ENCODE measurements around the gene KCTD8. TPM values are rescaled to one million over a fixed set of nuclear protein-coding genes. Genes with fewer than 3 reads are reported as not detected.

KCTD8 gene
- total RNA-seq: 9.3 TPM

DNA sequence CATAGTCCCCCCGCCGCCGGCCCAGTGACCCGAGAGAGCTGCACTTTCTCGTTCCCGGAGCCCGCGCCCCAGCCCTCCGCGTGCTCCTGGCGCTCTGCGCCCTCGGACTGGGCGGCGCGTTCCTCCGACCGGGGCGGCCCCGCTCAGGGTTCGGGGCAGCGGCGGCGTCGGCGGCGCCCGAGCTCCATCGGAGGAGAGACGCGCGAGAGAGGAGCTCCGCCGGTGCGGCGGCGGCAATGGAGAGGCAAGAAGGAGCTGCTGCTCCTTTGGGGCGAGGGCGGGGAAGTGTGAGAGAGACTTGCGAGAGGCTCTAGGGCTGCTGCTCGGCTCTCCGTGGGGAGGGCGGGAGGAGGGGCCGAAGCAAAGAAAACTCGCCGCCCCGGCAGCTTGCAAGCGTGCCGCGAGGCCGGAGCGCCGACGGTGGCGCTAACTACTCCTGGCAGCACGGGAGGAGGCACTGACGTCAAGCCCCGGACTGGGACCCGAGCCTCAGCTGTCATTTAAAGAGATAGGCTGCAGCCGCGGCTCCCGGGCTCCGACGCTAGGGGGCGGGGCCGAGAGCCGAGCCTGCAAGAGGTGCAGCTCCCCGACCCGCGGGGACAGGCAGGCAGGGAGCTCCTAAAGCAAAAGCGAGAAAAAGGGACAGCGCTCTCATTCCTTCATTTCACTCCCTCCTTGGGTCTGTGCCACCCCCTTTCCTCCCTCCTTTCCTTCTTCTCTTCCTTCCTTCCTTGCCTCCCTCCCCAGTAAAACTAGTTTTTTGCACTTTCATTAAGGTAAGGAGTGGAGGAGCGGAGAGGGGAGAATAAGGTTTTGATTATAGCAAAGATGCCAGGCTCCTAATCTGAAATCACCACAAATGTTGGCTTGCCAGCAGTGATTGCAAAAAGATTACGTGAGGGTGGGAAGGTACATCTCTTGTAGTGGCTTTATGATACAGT lies at the start of gene KCTD8:
KCTD8 (minus strand) TSS at position 289 of the 941 bp plus-strand sequence.

Other genes starting within 250 kb of the KCTD8 start
- 0.44 TPM for gene YIPF7, start 202.8 kb upstream of the KCTD8 start, total RNA-seq
- 40.0 TPM for gene GUF1, start 229.6 kb upstream of the KCTD8 start, total RNA-seq

Measured in camera-type eye (tissue), 1 donor.